Transverse colon (tissue), 4 donors: ENCODE data around the gene KCTD16. TPM values are rescaled to one million over a fixed set of nuclear protein-coding genes. Genes with fewer than 3 reads are reported as not detected.

Source experiments
- DNase-seq: peaks from one replicate; pipeline ENCODE4 v3.0.0-alpha.2; 2019
- H3K27ac ChIP-seq, 4 donors: fragments of 200-600 bp; sonication (generic); 2 replicates each; pipeline ENCODE4 v1.5.1; 2016 to 2018; ENCODE audit warnings: inconsistent platforms in 4 of 4
- H3K27me3 ChIP-seq: fragments of 200-600 bp; sonication (generic); 2 replicates; pipeline ENCODE4 v1.5.1; 2017; ENCODE audit warnings: inconsistent platforms
- H3K36me3 ChIP-seq, 4 donors: fragments of 200-600 bp; sonication (generic); 2 replicates each; pipeline ENCODE4 v1.5.1; 2017 to 2019; ENCODE audit warnings: inconsistent platforms in 4 of 4
- H3K4me1 ChIP-seq, 4 donors: fragments of 200-600 bp; sonication (generic); 2 replicates each; pipeline ENCODE4 v1.5.1; 2017 to 2020; ENCODE audit warnings: inconsistent platforms in 4 of 4
- H3K4me3 ChIP-seq, 4 donors: fragments of 200-600 bp; sonication (generic); 1 replicate in 1 of 4; 2 replicates in 3 of 4; pipeline versions ENCODE4 v1.5.1 to v1.6.1; 2017 to 2019; ENCODE audit warnings: inconsistent platforms in 4 of 4
- H3K9me3 ChIP-seq, 2 donors: fragments of 200-600 bp; sonication (generic); 2 replicates each; pipeline ENCODE4 v1.5.1; 2017 to 2019; ENCODE audit warnings: inconsistent platforms in 2 of 2
- CTCF ChIP-seq, 5 experiments: fragments of 200-600 bp in 3 of 5; fragments of 450-650 bp in 2 of 5; sonication (generic) in 3 of 5; IDR thresholded peaks; 1 replicate in 2 of 5; 2 replicates in 3 of 5; pipeline ENCODE4 v1.5.1; 2016 to 2017; ENCODE audit warnings: antibody characterized with exemption in 5 of 5, inconsistent platforms in 3 of 5, mild to moderate bottlenecking in 2 of 5, moderate library complexity in 1 of 5
- EP300 ChIP-seq: sonication (generic); formaldehyde crosslinking; IDR thresholded peaks from one replicate; pipeline ENCODE4 v1.6.1; 2017; ENCODE audit warnings: antibody characterized with exemption, low read depth
- POLR2A ChIP-seq: fragments of 450-650 bp; IDR thresholded peaks from one replicate; pipeline ENCODE4 v1.6.1; 2016; ENCODE audit warnings: antibody characterized with exemption, mild to moderate bottlenecking, moderate library complexity
- POLR2AphosphoS5 ChIP-seq, 3 donors: sonication (generic); formaldehyde crosslinking; IDR thresholded peaks; one replicate each; pipeline ENCODE4 v1.6.1; 2016; ENCODE audit warnings: antibody characterized with exemption in 3 of 3
- WGBS, 2 donors: methylation state at CpG; one replicate each; pipeline ENCODE4 v1.1.5; 2018; ENCODE audit warnings: low coverage in 1 of 2; 5-methylcytosine and 5-hydroxymethylcytosine counted together
- in situ Hi-C, 4 donors: fragments of 200-750 bp; cut with MboI; loops; one replicate each; pipeline versions ENCODE4 v1.15.0 to v1.15.1; 2017; ENCODE audit warnings: low sequenced_read_pairs in 3 of 4, low pct_ligation_motif_present in 1 of 4, low pct_unique_long_range_greater_than_20kb in 1 of 4
- intact Hi-C: fragments of 100-400 bp; cut with DNase I; formaldehyde crosslinking; loops from one replicate; pipeline ENCODE4 v1.15.1; 2023; ENCODE audit warnings: low total_unique reads
- total RNA-seq, 4 donors: library from RNA; depleted of rRNA; stranded (reverse); fragments of >200 nt; gene quantifications; one replicate each; pipeline ENCODE4 v1.1.0, GENCODE V29; 2016

Gene KCTD16
- total RNA-seq, 4 donors from 2014 or later, result under 0.01 to 0.14 TPM; not detected in 2

- in situ Hi-C loops, result no loop called here
- peaks cover 0 to 14% (median 2%) of the 10 kb centered on the region in 4 donors for H3K4me1 ChIP-seq
Measured at GRCh38 chr5:144315994-144316634, 145.4 kb downstream of the KCTD16 start.

GRCh38 chr5:144318011-144318410 is 147.3 kb downstream of the KCTD16 start:
- no peak for TF ChIP-seq CTCF (IDR thresholded peaks at IDR 0.05)
- TF ChIP-seq EP300, result no peak
- TF ChIP-seq POLR2A, result no peak
- no peak for TF ChIP-seq POLR2AphosphoS5 (IDR thresholded peaks at IDR 0.05)
- 64 to 79% methylated on average over 3 of the region's 3 CpGs for WGBS, 2 donors
- Histone ChIP-seq H3K4me3 (no peak overlapping the region), H3K27ac (no peak overlapping the region), H3K9me3 (no peaks in the 10 kb centered on the region), H3K27me3 (no peaks in the 10 kb centered on the region), H3K4me1 (peaks cover 0 to 14% (median 2%) of the 10 kb centered on the region in 4 donors), H3K36me3 (no peaks in the 10 kb centered on the region)
- in situ Hi-C loops (no loop called here), intact Hi-C loops (no loop called here)
- no peak for DNase-seq

More at GRCh38 chr5:144315994-144316634, 145.4 kb downstream of the KCTD16 start:
- Histone ChIP-seq H3K9me3 (no peaks in the 10 kb centered on the region), H3K4me3 (no peak overlapping the region), H3K36me3 (no peaks in the 10 kb centered on the region), H3K27ac (peak overlapping the region; percentile 13 to 58 (median 34)), H3K27me3 (no peaks in the 10 kb centered on the region)
- intact Hi-C loops, result no loop called here
- peak; percentile 59 for DNase-seq
- no peak for TF ChIP-seq CTCF (IDR thresholded peaks at IDR 0.05)
- TF ChIP-seq EP300, result no peak
- no peak for TF ChIP-seq POLR2A
- TF ChIP-seq POLR2AphosphoS5 (IDR thresholded peaks at IDR 0.05), result no peak
- WGBS, 2 donors, result 63 to 64% methylated on average over 12 of the region's 12 CpGs

GRCh38 chr5:144318460-144318859 is 147.8 kb downstream of the KCTD16 start:
- Histone ChIP-seq H3K9me3 (no peaks in the 10 kb centered on the region), H3K4me1 (peaks cover 0 to 11% (median 2%) of the 10 kb centered on the region in 4 donors), H3K27me3 (no peaks in the 10 kb centered on the region), H3K36me3 (no peaks in the 10 kb centered on the region), H3K27ac (no peak overlapping the region), H3K4me3 (no peak overlapping the region)
- no peak for TF ChIP-seq EP300
- no peak for TF ChIP-seq POLR2A
- in situ Hi-C loops (no loop called here), intact Hi-C loops (no loop called here)
- 67 to 80% methylated on average over 4 of the region's 4 CpGs for WGBS, 2 donors
- DNase-seq, result no peak

- intact Hi-C loops, result no loop called here
- Histone ChIP-seq H3K36me3 (no peaks in the 10 kb centered on the region), H3K4me3 (no peak overlapping the region), H3K27ac (no peak overlapping the region), H3K27me3 (no peaks in the 10 kb centered on the region), H3K9me3 (no peaks in the 10 kb centered on the region), H3K4me1 (no peaks in the 10 kb centered on the region)
- in situ Hi-C loops, result no loop called here
- TF ChIP-seq POLR2AphosphoS5 (IDR thresholded peaks at IDR 0.05) (no peak), POLR2A (no peak), EP300 (no peak), CTCF (IDR thresholded peaks at IDR 0.05) (no peak)
- no peak for DNase-seq
- 75 to 95% methylated on average over 1 of the region's 1 CpG for WGBS, 2 donors
Measured at GRCh38 chr5:144323181-144323580, 152.5 kb downstream of the KCTD16 start.

GRCh38 chr5:144325532-144325931 is 154.9 kb downstream of the KCTD16 start:
- Histone ChIP-seq H3K36me3 (no peaks in the 10 kb centered on the region), H3K4me1 (no peaks in the 10 kb centered on the region), H3K4me3 (no peak overlapping the region), H3K27me3 (no peaks in the 10 kb centered on the region), H3K27ac (no peak overlapping the region), H3K9me3 (no peaks in the 10 kb centered on the region)
- no peak for DNase-seq
- TF ChIP-seq POLR2AphosphoS5 (IDR thresholded peaks at IDR 0.05), result no peak
- no peak for TF ChIP-seq POLR2A
- TF ChIP-seq CTCF (IDR thresholded peaks at IDR 0.05), result no peak
- TF ChIP-seq EP300, result no peak
- 75 to 100% methylated on average over 1 to 3 of the region's 3 CpGs for WGBS, 2 donors
- intact Hi-C loops, result no loop called here
- in situ Hi-C loops, result no loop called here
